CD4-positive, CD25-positive, alpha-beta regulatory T cell (primary cell): ENCODE measurements around the gene CACNB4. TPM values are rescaled to one million over a fixed set of nuclear protein-coding genes. Genes with fewer than 3 reads are reported as not detected.
"Not testable (repeated sequence)": the region's sequence is repeated elsewhere in the genome, so short reads cannot be mapped to it uniquely, and the experiment has no call there.

ENCODE experiments used
- ATAC-seq, 2 donors: fragments of 150-1000 bp; cut with Tn5 transposase; one replicate each; pipeline ENCODE4 v1.10.0; 2021; ENCODE audit warnings: low read depth in 2 of 2, moderate number of reproducible peaks in 2 of 2, moderate library complexity in 1 of 2
- DNase-seq, 3 donors: peaks; one replicate each; pipeline versions ENCODE4 v3.0.0 to v3.0.0-alpha.2; 2012 to 2022; ENCODE audit warnings: mixed read lengths in 1 of 3
- H3K27ac ChIP-seq: one replicate; pipeline ENCODE4 v1.7.0; 2013; ENCODE audit warnings: mild to moderate bottlenecking, low read length; ENCODE audit not compliant: insufficient read depth, poor library complexity, severe bottlenecking
- H3K27me3 ChIP-seq: one replicate; pipeline ENCODE4 v1.7.0; 2013; ENCODE audit warnings: low read length; ENCODE audit not compliant: control insufficient read depth, insufficient read depth
- H3K36me3 ChIP-seq: one replicate; pipeline ENCODE4 v1.7.0; 2013; ENCODE audit warnings: mild to moderate bottlenecking, low read length, moderate library complexity; ENCODE audit not compliant: control insufficient read depth, insufficient read depth
- H3K4me1 ChIP-seq: 2 replicates; pipeline ENCODE4 v1.7.0; 2013; ENCODE audit warnings: mild to moderate bottlenecking, low read length; ENCODE audit not compliant: insufficient read depth, control insufficient read depth, poor library complexity, severe bottlenecking
- H3K4me3 ChIP-seq: one replicate; pipeline ENCODE4 v1.7.0; 2013; ENCODE audit warnings: low read depth, mild to moderate bottlenecking, low read length, moderate library complexity
- H3K9me3 ChIP-seq, 2 experiments: 1 replicate in 1 of 2; 2 replicates in 1 of 2; pipeline ENCODE4 v1.7.0; 2013; ENCODE audit warnings: low read length in 2 of 2, mild to moderate bottlenecking in 1 of 2, moderate library complexity in 1 of 2; ENCODE audit not compliant: control insufficient read depth in 2 of 2
- H3K27ac Mint-ChIP-seq, 3 donors: one replicate each; pipeline ENCODE4 v1.8.0; 2020 to 2022; ENCODE audit warnings: mild to moderate bottlenecking in 3 of 3, mixed read lengths in 3 of 3, moderate library complexity in 2 of 3
- H3K27me3 Mint-ChIP-seq: one replicate; pipeline ENCODE4 v1.8.0; 2022; ENCODE audit warnings: mild to moderate bottlenecking, mixed read lengths
- H3K36me3 Mint-ChIP-seq: one replicate; pipeline ENCODE4 v1.8.0; 2020; ENCODE audit warnings: mixed read lengths
- H3K4me1 Mint-ChIP-seq, 4 donors: one replicate each; pipeline ENCODE4 v1.8.0; 2020 to 2022; ENCODE audit warnings: mixed read lengths in 4 of 4, mild to moderate bottlenecking in 1 of 4
- H3K4me3 Mint-ChIP-seq, 4 donors: one replicate each; pipeline ENCODE4 v1.8.0; 2020 to 2022; ENCODE audit warnings: mild to moderate bottlenecking in 4 of 4, mixed read lengths in 4 of 4, moderate library complexity in 3 of 4
- H3K9me3 Mint-ChIP-seq, 7 donors: one replicate each; pipeline ENCODE4 v1.8.0; 2020 to 2022; ENCODE audit warnings: mixed read lengths in 7 of 7, mild to moderate bottlenecking in 3 of 7, moderate library complexity in 2 of 7
- polyA plus RNA-seq, 4 donors: library from polyadenylated mRNA; unstranded; fragments of 300-500 nt; fragmentation: Illumina TruSeq; gene quantifications; one replicate each; pipeline ENCODE4 v1.2.3, GENCODE V29; 2021
- total RNA-seq: library from RNA; stranded (reverse); gene quantifications from one replicate; pipeline ENCODE4 v1.2.3, GENCODE V29; 2022

CACNB4 gene
- total and polyA plus RNA-seq, 5 donors from 2014 or later, result 0.30 TPM; not detected in 4

DNA sequence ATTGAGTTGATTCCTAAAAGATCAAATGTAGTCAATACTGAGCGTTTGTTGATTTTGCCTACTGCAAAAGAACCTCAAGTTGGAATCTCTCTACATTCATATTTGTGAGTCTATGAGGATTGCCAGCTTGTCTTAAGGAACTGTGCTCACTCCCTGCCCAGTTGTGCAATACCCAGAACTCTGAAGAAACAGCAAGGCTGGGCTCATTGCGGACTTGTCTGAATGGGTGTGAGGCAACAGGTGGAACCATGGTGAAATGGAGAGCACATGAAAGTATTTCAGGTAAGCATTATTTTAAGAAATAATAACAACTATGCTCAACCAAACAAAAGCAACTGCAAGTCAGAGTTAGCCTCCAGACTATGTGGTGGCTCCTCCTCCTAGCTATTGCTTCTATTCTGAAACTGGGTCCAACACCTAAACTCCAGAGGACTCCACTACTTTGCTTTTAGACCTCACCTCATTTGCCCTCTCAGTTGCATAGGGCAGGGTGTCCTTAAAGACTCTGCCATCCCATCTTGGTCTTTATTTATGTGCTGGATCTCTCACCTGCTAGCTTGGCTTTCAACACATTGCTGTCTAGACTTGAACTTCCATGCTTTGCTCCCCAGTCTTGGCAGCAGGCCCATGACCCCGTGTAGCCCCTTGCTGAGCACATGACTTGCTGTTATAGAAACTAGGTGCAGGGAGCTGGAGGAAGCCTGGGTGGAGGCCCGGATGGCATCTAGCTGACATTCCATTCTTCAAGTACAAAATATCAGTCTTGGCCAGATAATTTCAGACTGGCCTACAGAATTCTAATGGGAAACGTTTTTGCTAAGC is 175.8 kb downstream of the CACNB4 start:
- no peaks in the 10 kb centered on the region for H3K9me3 ChIP-seq
- H3K27ac Mint-ChIP-seq, result no peak overlapping the region
- no peak overlapping the region for H3K4me3 ChIP-seq
- no peak for ATAC-seq
- H3K9me3 Mint-ChIP-seq, result peaks cover 0 to 2% (median 0%) of the 10 kb centered on the region in 7 donors
- H3K36me3 Mint-ChIP-seq, result no peaks in the 10 kb centered on the region
- H3K4me3 Mint-ChIP-seq, result no peak overlapping the region
- no peak overlapping the region for H3K27ac ChIP-seq
- H3K27me3 ChIP-seq, result peaks cover 3% of the 10 kb centered on the region
- no peaks in the 10 kb centered on the region for H3K4me1 Mint-ChIP-seq
- peaks cover 7% of the 10 kb centered on the region for H3K27me3 Mint-ChIP-seq
- no peaks in the 10 kb centered on the region for H3K36me3 ChIP-seq
- no peaks in the 10 kb centered on the region for H3K4me1 ChIP-seq
- DNase-seq, result no peak

DNA sequence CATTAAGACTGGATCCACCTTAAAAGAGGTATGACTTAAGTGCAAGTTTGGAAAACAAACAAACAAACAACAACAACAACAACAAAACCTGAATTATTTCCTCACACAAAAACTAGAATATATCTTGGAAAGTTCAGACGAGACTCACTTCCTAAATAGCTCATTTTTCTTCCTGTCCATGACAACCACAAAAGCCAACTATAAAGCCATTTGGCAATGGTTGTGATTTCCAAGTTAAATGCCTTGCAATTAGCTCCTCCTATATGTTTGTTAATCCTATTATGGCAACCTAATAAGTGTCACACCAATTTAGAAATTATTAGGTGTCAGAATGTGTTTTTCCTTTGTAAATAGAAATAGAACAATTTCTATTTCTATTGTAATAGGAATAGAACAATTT is 179.1 kb downstream of the CACNB4 start:
- H3K36me3 Mint-ChIP-seq, result no peaks in the 10 kb centered on the region
- Histone ChIP-seq H3K4me1 (no peaks in the 10 kb centered on the region), H3K27ac (no peak overlapping the region), H3K36me3 (no peaks in the 10 kb centered on the region), H3K27me3 (no peaks in the 10 kb centered on the region), H3K9me3 (no peaks in the 10 kb centered on the region), H3K4me3 (no peak overlapping the region)
- peaks cover 0 to 2% (median 0%) of the 10 kb centered on the region in 7 donors for H3K9me3 Mint-ChIP-seq
- H3K27me3 Mint-ChIP-seq, result peaks cover 7% of the 10 kb centered on the region
- no peaks in the 10 kb centered on the region for H3K4me1 Mint-ChIP-seq
- ATAC-seq (no peak), DNase-seq (no peak)
- H3K27ac Mint-ChIP-seq, result no peak overlapping the region
- H3K4me3 Mint-ChIP-seq, result no peak overlapping the region

DNA sequence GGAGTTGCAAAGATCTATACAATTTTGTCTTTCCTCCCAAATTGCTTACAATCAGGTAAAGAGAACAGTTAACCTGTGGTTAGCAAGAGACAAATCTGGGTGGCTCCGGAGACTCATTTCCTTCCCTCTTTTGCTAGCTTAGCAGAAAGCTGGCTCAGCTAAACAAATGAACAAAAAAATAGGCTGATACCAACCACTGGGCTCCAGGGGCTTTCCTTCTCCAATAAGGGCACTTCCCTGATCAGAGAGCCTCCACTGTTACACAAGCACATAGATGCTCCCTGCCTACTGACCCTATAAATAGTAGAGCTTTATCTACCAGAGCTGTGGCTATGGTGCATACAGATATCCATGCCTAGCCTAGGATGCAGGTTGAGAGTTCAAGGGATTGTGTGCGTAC is 180.5 kb downstream of the CACNB4 start:
- Mint-ChIP-seq H3K36me3 (no peaks in the 10 kb centered on the region), H3K27me3 (peaks cover 10% of the 10 kb centered on the region), H3K9me3 (peaks cover 0 to 4% (median 0%) of the 10 kb centered on the region in 7 donors), H3K27ac (no peak overlapping the region), H3K4me3 (no peak overlapping the region), H3K4me1 (no peaks in the 10 kb centered on the region)
- Histone ChIP-seq H3K27ac (no peak overlapping the region), H3K36me3 (no peaks in the 10 kb centered on the region), H3K4me1 (no peaks in the 10 kb centered on the region), H3K27me3 (no peaks in the 10 kb centered on the region), H3K4me3 (no peak overlapping the region), H3K9me3 (no peaks in the 10 kb centered on the region)
- DNase-seq (peak in 1 of 3 donors; percentile 35), ATAC-seq (no peak)

DNA sequence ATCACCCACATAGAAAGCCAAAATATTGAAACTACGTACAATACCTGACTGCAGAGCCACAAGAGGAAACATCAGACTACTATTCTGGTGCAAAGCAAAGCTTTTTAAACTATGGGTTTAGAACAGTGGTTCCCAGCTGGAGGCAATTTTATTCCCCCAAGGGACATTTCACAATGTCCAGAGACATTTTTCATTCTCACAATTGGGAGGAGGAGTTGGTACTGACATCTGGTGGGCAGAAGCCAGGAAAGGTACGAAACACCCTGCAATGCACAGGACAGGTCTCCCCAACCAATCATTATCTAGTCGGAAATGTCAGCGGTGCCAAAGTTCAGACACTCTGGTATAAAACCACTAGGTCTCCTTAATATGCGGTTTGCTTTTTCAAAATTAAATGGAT is 182.2 kb downstream of the CACNB4 start:
- H3K4me1 Mint-ChIP-seq, result no peaks in the 10 kb centered on the region
- no peaks in the 10 kb centered on the region for H3K36me3 Mint-ChIP-seq
- Histone ChIP-seq H3K27ac (no peak overlapping the region), H3K9me3 (no peaks in the 10 kb centered on the region), H3K4me1 (no peaks in the 10 kb centered on the region), H3K27me3 (no peaks in the 10 kb centered on the region), H3K36me3 (no peaks in the 10 kb centered on the region), H3K4me3 (no peak overlapping the region)
- DNase-seq (no peak), ATAC-seq (no peak)
- H3K27me3 Mint-ChIP-seq, result peaks cover 10% of the 10 kb centered on the region
- H3K4me3 Mint-ChIP-seq, result no peak overlapping the region
- peaks cover 0 to 6% (median 0%) of the 10 kb centered on the region in 7 donors for H3K9me3 Mint-ChIP-seq
- H3K27ac Mint-ChIP-seq, result no peak overlapping the region

DNA sequence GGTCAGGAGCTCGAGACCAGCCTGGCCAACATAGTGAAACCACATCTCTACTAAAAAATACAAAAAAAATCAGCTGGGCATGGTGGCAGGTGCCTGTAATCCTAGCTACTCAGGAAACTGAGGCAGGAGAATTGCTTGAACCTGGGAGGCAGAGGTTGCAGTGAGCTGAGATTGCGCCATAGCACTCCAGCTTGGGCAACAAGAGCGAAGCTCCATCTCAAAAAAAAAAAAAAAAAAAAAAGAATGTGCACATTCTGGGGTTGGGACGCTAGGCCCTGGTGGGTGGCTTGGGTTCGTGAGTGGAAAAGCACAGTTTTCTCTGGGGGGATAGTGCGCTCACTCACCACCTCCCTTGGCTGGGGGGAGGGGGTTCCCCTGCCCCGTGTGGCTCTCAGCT is 183.2 kb downstream of the CACNB4 start:
- peaks cover 10% of the 10 kb centered on the region for H3K27me3 Mint-ChIP-seq
- H3K36me3 ChIP-seq, H3K9me3 ChIP-seq, H3K4me1 Mint-ChIP-seq, DNase-seq, H3K27ac Mint-ChIP-seq, H3K4me1 ChIP-seq, H3K36me3 Mint-ChIP-seq, ATAC-seq, H3K27me3 ChIP-seq, H3K27ac ChIP-seq, H3K9me3 Mint-ChIP-seq, H3K4me3 ChIP-seq, H3K4me3 Mint-ChIP-seq: not testable (repeated sequence)

DNA sequence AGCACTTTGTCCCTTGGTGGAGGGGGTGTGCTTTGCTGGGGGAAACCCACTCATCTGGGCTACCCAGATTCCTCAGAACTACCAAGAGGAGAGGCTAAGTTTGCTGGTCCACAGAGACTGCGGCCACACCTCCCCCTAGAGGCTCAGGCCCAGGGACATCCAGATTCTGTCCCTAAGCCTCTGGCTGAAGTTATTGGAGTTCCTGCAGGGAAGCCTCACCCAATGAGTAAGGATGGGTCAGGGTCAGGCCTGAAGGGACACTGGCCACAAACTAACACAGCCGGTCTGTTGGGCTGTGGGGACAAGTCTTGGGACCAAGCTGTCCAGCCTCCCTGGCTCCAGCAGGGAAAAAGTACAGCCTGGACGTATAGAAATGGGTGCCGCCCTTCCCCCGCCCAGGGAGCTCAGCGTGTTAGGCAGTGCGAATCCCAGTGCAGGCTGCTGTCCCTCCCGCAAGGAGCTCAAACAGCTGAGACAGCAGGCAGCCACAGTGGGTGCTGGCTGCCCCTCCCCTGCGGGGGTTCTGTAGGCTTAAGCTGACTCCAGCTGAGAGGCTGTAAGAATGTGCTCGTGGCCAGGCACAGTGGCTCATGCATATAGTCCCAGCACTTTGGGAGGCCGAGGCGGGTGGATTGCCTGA is 183.7 kb downstream of the CACNB4 start:
- Mint-ChIP-seq H3K4me3 (no peak overlapping the region), H3K27me3 (peaks cover 10% of the 10 kb centered on the region), H3K36me3 (no peaks in the 10 kb centered on the region), H3K9me3 (peaks cover 0 to 6% (median 0%) of the 10 kb centered on the region in 7 donors), H3K4me1 (no peaks in the 10 kb centered on the region), H3K27ac (no peak overlapping the region)
- no peak overlapping the region for H3K27ac ChIP-seq
- H3K27me3 ChIP-seq, result no peaks in the 10 kb centered on the region
- H3K4me1 ChIP-seq, result no peaks in the 10 kb centered on the region
- ATAC-seq (no peak), DNase-seq (no peak)
- H3K9me3 ChIP-seq, result no peaks in the 10 kb centered on the region
- no peak overlapping the region for H3K4me3 ChIP-seq
- H3K36me3 ChIP-seq, result no peaks in the 10 kb centered on the region

DNA sequence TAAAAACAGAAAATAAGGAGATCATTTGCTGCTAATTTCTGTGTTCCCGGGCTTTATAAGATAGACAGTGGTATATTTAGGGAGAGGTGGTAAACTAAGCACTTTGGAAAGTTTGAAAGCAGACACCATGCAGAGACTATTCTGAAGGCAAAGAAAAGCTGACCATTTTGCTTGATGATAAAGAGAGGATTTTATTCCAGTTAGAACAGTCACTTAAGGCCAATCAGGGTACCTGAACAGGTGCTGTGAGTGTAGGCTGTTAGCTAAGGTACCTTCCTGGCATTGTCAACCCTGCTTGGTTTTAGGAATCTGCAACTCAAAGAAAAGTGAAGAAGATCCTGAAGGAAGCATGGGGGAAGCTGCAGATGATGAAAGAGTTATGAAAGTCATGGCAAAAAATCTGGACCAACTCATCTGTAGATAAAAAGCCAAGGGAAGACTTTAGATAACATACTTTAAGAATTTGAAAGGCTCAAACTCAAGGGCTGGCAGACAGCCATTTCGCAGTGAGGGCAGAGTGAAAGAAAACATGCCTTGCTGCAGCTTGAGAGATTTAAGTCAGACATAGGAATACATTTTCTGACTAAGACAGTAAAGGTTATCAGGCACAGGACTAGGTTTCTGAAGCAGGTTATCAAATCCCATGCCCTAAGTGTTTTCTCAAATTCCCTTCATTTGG is 190.5 kb downstream of the CACNB4 start:
- ATAC-seq, result no peak
- H3K36me3 Mint-ChIP-seq, result no peaks in the 10 kb centered on the region
- no peaks in the 10 kb centered on the region for H3K36me3 ChIP-seq

More for the DNA sequence above, 190.5 kb downstream of the CACNB4 start:
- peaks cover 10% of the 10 kb centered on the region for H3K27me3 Mint-ChIP-seq
- no peaks in the 10 kb centered on the region for H3K4me1 Mint-ChIP-seq
- peaks cover 0 to 4% (median 0%) of the 10 kb centered on the region in 7 donors for H3K9me3 Mint-ChIP-seq
- H3K4me3 Mint-ChIP-seq, result no peak overlapping the region
- H3K27ac Mint-ChIP-seq, result no peak overlapping the region
- no peak for DNase-seq
- H3K27ac ChIP-seq, result no peak overlapping the region
- H3K4me3 ChIP-seq, result no peak overlapping the region
- no peaks in the 10 kb centered on the region for H3K27me3 ChIP-seq
- H3K9me3 ChIP-seq, result no peaks in the 10 kb centered on the region
- H3K4me1 ChIP-seq, result no peaks in the 10 kb centered on the region
